Gastrocnemius medialis (tissue), 4 donors: ENCODE results near the gene ABCC3.

Source experiments
- POLR2A ChIP-seq, 2 donors: fragments of 450-650 bp; IDR thresholded peaks; one replicate each; pipeline ENCODE4 v1.6.1; 2017; ENCODE audit warnings: antibody characterized with exemption in 2 of 2, mild to moderate bottlenecking in 2 of 2, moderate library complexity in 2 of 2
- TF ChIP-seq, protein P1 (sequence below), 5 experiments: fragments of 450-650 bp in 3 of 5; fragments of 200-600 bp in 2 of 5; sonication (generic) in 2 of 5; IDR thresholded peaks in 4 of 5; conservative IDR thresholded peaks in 1 of 5; 1 replicate in 4 of 5; 2 replicates in 1 of 5; pipeline ENCODE4 v1.5.1; 2016 to 2019; ENCODE audit warnings: antibody characterized with exemption in 5 of 5, mild to moderate bottlenecking in 3 of 5, moderate library complexity in 3 of 5

GRCh38 chr17:50707289-50708049, 72.8 kb downstream of the ABCC3 start, which contains the start of gene ANKRD40:
- TF ChIP-seq, protein P1, sequence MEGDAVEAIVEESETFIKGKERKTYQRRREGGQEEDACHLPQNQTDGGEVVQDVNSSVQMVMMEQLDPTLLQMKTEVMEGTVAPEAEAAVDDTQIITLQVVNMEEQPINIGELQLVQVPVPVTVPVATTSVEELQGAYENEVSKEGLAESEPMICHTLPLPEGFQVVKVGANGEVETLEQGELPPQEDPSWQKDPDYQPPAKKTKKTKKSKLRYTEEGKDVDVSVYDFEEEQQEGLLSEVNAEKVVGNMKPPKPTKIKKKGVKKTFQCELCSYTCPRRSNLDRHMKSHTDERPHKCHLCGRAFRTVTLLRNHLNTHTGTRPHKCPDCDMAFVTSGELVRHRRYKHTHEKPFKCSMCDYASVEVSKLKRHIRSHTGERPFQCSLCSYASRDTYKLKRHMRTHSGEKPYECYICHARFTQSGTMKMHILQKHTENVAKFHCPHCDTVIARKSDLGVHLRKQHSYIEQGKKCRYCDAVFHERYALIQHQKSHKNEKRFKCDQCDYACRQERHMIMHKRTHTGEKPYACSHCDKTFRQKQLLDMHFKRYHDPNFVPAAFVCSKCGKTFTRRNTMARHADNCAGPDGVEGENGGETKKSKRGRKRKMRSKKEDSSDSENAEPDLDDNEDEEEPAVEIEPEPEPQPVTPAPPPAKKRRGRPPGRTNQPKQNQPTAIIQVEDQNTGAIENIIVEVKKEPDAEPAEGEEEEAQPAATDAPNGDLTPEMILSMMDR (IDR thresholded peaks at IDR 0.05 in 4 of 5, conservative IDR thresholded peaks at IDR 0.05 in 1 of 5) = peak in 2 of 5 experiments; percentile 10 to 26
- peak; percentile 87 to 88 for TF ChIP-seq POLR2A (IDR thresholded peaks at IDR 0.05)
